Neural cell (in vitro differentiated cells): ENCODE measurements around the gene PSMG4. TPM values are rescaled to one million over a fixed set of nuclear protein-coding genes. Genes with fewer than 3 reads are reported as not detected.

Source experiments
- H2AFZ ChIP-seq: fragments of 200-600, 300-800 bp; sonication (generic), shearing (Covaris generic); 2 replicates; pipeline ENCODE4 v1.6.0; 2014; ENCODE audit warnings: low read depth, mild to moderate bottlenecking, antibody characterized with exemption, low read length, moderate library complexity
- H3F3A ChIP-seq: fragments of 200-600 bp; shearing (Covaris generic); 2 replicates; pipeline ENCODE4 v1.6.1; 2016; ENCODE audit warnings: mild to moderate bottlenecking, moderate library complexity, mixed read lengths, antibody characterized with exemption, low read length; ENCODE audit not compliant: insufficient read depth, poor library complexity, severe bottlenecking
- H3K27ac ChIP-seq: fragments of 200-600, 300-800 bp; sonication (generic), shearing (Covaris generic); 2 replicates; pipeline ENCODE4 v1.5.1; 2014; ENCODE audit warnings: mild to moderate bottlenecking, low read length, moderate library complexity
- H3K27me3 ChIP-seq: fragments of 300-800, 200-600 bp; sonication (generic), shearing (Covaris generic); 2 replicates; pipeline ENCODE4 v1.6.0; 2014; ENCODE audit warnings: mild to moderate bottlenecking, low read depth, low read length, moderate library complexity; ENCODE audit not compliant: insufficient read depth
- H3K36me3 ChIP-seq: fragments of 300-800, 200-600 bp; sonication (generic), shearing (Covaris generic); 2 replicates; pipeline ENCODE4 v1.5.1; 2014; ENCODE audit warnings: mild to moderate bottlenecking, antibody characterized with exemption, low read length, moderate library complexity; ENCODE audit not compliant: insufficient read depth
- H3K4me2 ChIP-seq: fragments of 300-800, 200-600 bp; sonication (generic), shearing (Covaris generic); 2 replicates; pipeline ENCODE4 v1.6.0; 2014; ENCODE audit warnings: mild to moderate bottlenecking, low read length
- H3K4me3 ChIP-seq: fragments of 300-800, 200-600 bp; sonication (generic), shearing (Covaris generic); 2 replicates; pipeline ENCODE4 v1.5.1; 2014; ENCODE audit warnings: mild to moderate bottlenecking, low read length, moderate library complexity
- H3K79me2 ChIP-seq: fragments of 200-600 bp; shearing (Covaris generic); replicated peaks from 2 replicates; pipeline ENCODE4 v1.6.0; 2014; ENCODE audit warnings: mild to moderate bottlenecking, low read length, moderate library complexity; ENCODE audit not compliant: insufficient read depth
- H3K9ac ChIP-seq: fragments of 300-800, 200-600 bp; sonication (generic), shearing (Covaris generic); 2 replicates; pipeline ENCODE4 v1.6.1; 2016; ENCODE audit warnings: mild to moderate bottlenecking, low read length, mixed read lengths
- H3K9me2 ChIP-seq: fragments of 200-600 bp; shearing (Covaris generic); 2 replicates; pipeline ENCODE4 v1.6.1; 2016; ENCODE audit warnings: mild to moderate bottlenecking, low read length, mixed read lengths; ENCODE audit not compliant: insufficient read depth
- H3K9me3 ChIP-seq: fragments of 200-600, 300-800 bp; sonication (generic), shearing (Covaris generic); 2 replicates; pipeline ENCODE4 v1.6.1; 2016; ENCODE audit warnings: mild to moderate bottlenecking, mixed run types, low read length, moderate library complexity, mixed read lengths
- H4K20me1 ChIP-seq: fragments of 200-600 bp; shearing (Covaris generic); 2 replicates; pipeline ENCODE4 v1.6.1; 2016; ENCODE audit warnings: mild to moderate bottlenecking, mixed run types; ENCODE audit not compliant: insufficient read depth
- CTCF ChIP-seq: fragments of 450-650 bp; IDR thresholded peaks from 2 replicates; pipeline ENCODE4 v1.5.1; 2014; ENCODE audit warnings: antibody characterized with exemption, mild to moderate bottlenecking, moderate library complexity; ENCODE audit not compliant: poor library complexity, severe bottlenecking
- EP300 ChIP-seq: fragments of 450-650 bp; conservative IDR thresholded peaks from 2 replicates; pipeline ENCODE4 v1.6.1; 2014; ENCODE audit warnings: antibody characterized with exemption, mild to moderate bottlenecking, moderate library complexity; ENCODE audit not compliant: poor library complexity, severe bottlenecking
- EZH2 ChIP-seq: fragments of 200-600, 300-800 bp; shearing (Covaris generic), sonication (generic); IDR thresholded peaks from 2 replicates; pipeline ENCODE4 v1.6.1; 2014; ENCODE audit warnings: antibody characterized with exemption, low read length, borderline replicate concordance, mild to moderate bottlenecking; ENCODE audit not compliant: insufficient read depth, poor library complexity, severe bottlenecking
- MXI1 ChIP-seq: fragments of 450-650 bp; conservative IDR thresholded peaks from 2 replicates; pipeline ENCODE4 v1.6.1; 2014; ENCODE audit warnings: antibody characterized with exemption, mild to moderate bottlenecking; ENCODE audit not compliant: poor library complexity, severe bottlenecking
- POLR2AphosphoS5 ChIP-seq: IDR thresholded peaks from 2 replicates; pipeline ENCODE4 v1.6.1; 2012
- RAD21 ChIP-seq: fragments of 450-650 bp; conservative IDR thresholded peaks from 2 replicates; pipeline ENCODE4 v1.6.1; 2014; ENCODE audit warnings: antibody characterized with exemption, mild to moderate bottlenecking, moderate library complexity
- REST ChIP-seq: IDR thresholded peaks from 2 replicates; pipeline ENCODE4 v1.6.1; 2012; ENCODE audit warnings: borderline replicate concordance
- SMC3 ChIP-seq: fragments of 450-650 bp; conservative IDR thresholded peaks from 2 replicates; pipeline ENCODE4 v1.6.1; 2014; ENCODE audit warnings: antibody characterized with exemption, mild to moderate bottlenecking, moderate library complexity; ENCODE audit not compliant: poor library complexity
- TAF1 ChIP-seq: IDR thresholded peaks from 2 replicates; pipeline ENCODE4 v1.6.1; 2012; ENCODE audit warnings: low read depth
- polyA plus RNA-seq: library from polyadenylated mRNA; depleted of rRNA; stranded (reverse); fragments of >200 nt; gene quantifications from 2 replicates; pipeline ENCODE4 v1.2.3, GENCODE V29; 2014

The PSMG4 gene
- polyA plus RNA-seq, 1 donor from 2014 or later: 52.0 TPM

- no peaks in the 10 kb centered on the region for H3K9me3 ChIP-seq
- no peak overlapping the region for H3K27ac ChIP-seq
- no peak for TF ChIP-seq TAF1
- TF ChIP-seq CTCF: no peak
- TF ChIP-seq SMC3: no peak
- no peak for TF ChIP-seq RAD21
- no peak for TF ChIP-seq MXI1
- no peak for TF ChIP-seq POLR2AphosphoS5
- no peak for TF ChIP-seq EP300
- TF ChIP-seq REST: no peak
- TF ChIP-seq EZH2: no peak
- no peaks in the 10 kb centered on the region for H3K36me3 ChIP-seq
- no peak overlapping the region for H2AFZ ChIP-seq
- H3K9ac ChIP-seq: no peak overlapping the region
- no peaks in the 10 kb centered on the region for H3K9me2 ChIP-seq
- H4K20me1 ChIP-seq: no peaks in the 10 kb centered on the region
- no peak overlapping the region for H3K4me3 ChIP-seq
- H3K79me2 ChIP-seq: no peaks in the 10 kb centered on the region
- no peak overlapping the region for H3K4me2 ChIP-seq
- no peaks in the 10 kb centered on the region for H3F3A ChIP-seq
- H3K27me3 ChIP-seq: no peaks in the 10 kb centered on the region
These were observed 57.6 kb downstream of the PSMG4 start for GRCh38 chr6:3316331-3316730.

GRCh38 chr6:3316818-3317217 lies 58.1 kb downstream of the PSMG4 start:
- Histone ChIP-seq H3K9ac (no peak overlapping the region), H3K27me3 (no peaks in the 10 kb centered on the region), H4K20me1 (no peaks in the 10 kb centered on the region), H3K9me2 (no peaks in the 10 kb centered on the region), H3K79me2 (no peaks in the 10 kb centered on the region), H3K4me3 (no peak overlapping the region), H3F3A (no peaks in the 10 kb centered on the region), H3K27ac (no peak overlapping the region), H2AFZ (no peak overlapping the region), H3K9me3 (no peaks in the 10 kb centered on the region), H3K4me2 (no peak overlapping the region), H3K36me3 (no peaks in the 10 kb centered on the region)
- TF ChIP-seq REST: no peak
- no peak for TF ChIP-seq POLR2AphosphoS5
- TF ChIP-seq TAF1: no peak
- no peak for TF ChIP-seq SMC3
- TF ChIP-seq EP300: no peak
- TF ChIP-seq EZH2: no peak
- no peak for TF ChIP-seq RAD21
- TF ChIP-seq MXI1: no peak

Other genes with a start within 250 kb of the PSMG4 start
- 8.5 and 10.4 TPM in 2 replicates for gene RIPK1, start 190.5 kb upstream of the PSMG4 start, polyA plus RNA-seq
- 74.9 and 85.8 TPM in 2 replicates for gene BPHL, start 140.2 kb upstream of the PSMG4 start, polyA plus RNA-seq
- 1,088 and 1,361 TPM in 2 replicates for gene TUBB2A, start 101.4 kb upstream of the PSMG4 start, polyA plus RNA-seq
- 3,172 and 3,711 TPM in 2 replicates for gene TUBB2B, start 31.3 kb upstream of the PSMG4 start, polyA plus RNA-seq
- 8.4 and 8.8 TPM in 2 replicates for gene SLC22A23, start 198.1 kb downstream of the PSMG4 start, polyA plus RNA-seq